Myometrial cell (primary cell): ENCODE measurements around the gene S100A4. TPM values are rescaled to one million over a fixed set of nuclear protein-coding genes. Genes with fewer than 3 reads are reported as not detected.

ENCODE experiments used
- total RNA-seq: library from RNA; depleted of rRNA; stranded (reverse); fragments of >200 nt; gene quantifications from 2 replicates; pipeline ENCODE4 v1.2.3, GENCODE V29; 2015

S100A4 gene
- 45.3 and 54.9 TPM in 2 replicates for total RNA-seq

GRCh38 chr1:153545067-153546055 lies at the start of gene S100A4:
S100A4 (minus strand) TSS chr1:153545806; CDS start chr1:153544794, 1,012 bp downstream.

GRCh38 chr1:153565529-153566374 lies 20.1 kb upstream of the S100A4 start, which contains the start of gene S100A2:
S100A2 (minus strand) TSS chr1:153565844; CDS start chr1:153563877, 1,967 bp downstream.

GRCh38 chr1:153548722-153549688 lies 3.4 kb upstream of the S100A4 start, which contains the start of gene S100A3:
S100A3 (minus strand) TSS chr1:153549258; CDS start chr1:153548485, 773 bp downstream.

GRCh38 chr1:153540394-153541361 lies 4.9 kb downstream of the S100A4 start, which contains the start of gene S100A5:
S100A5 (minus strand) TSS chr1:153540934; CDS start chr1:153540191, 743 bp downstream.

GRCh38 chr1:153535242-153536011 lies 10.2 kb downstream of the S100A4 start, which contains the start of gene S100A6:
S100A6 (minus strand) TSS chr1:153535991; CDS start chr1:153535339, 652 bp downstream.

Other genes with a start within 250 kb of the S100A4 start
- not detected in 2 replicates for gene PGLYRP3, start 232.9 kb downstream of the S100A4 start, total RNA-seq
- not detected in 2 replicates for gene PGLYRP4, start 197.0 kb downstream of the S100A4 start, total RNA-seq
- not detected in 2 replicates for gene S100A9, start 188.0 kb downstream of the S100A4 start, total RNA-seq
- not detected in 2 replicates for gene S100A12, start 170.2 kb downstream of the S100A4 start, total RNA-seq
- not detected in 2 replicates for gene S100A8, start 154.7 kb downstream of the S100A4 start, total RNA-seq
- not detected in 2 replicates for gene S100A7A, start 129.3 kb downstream of the S100A4 start, total RNA-seq
- not detected in 2 replicates for gene S100A7, start 85.2 kb downstream of the S100A4 start, total RNA-seq
- 1,090 and 1,431 TPM in 2 replicates for gene S100A6, start 9.8 kb downstream of the S100A4 start, total RNA-seq
- 1.4 TPM in 1 of 2 replicates, not detected in the other for gene S100A5, start 4.9 kb downstream of the S100A4 start, total RNA-seq
- 5.8 and 15.8 TPM in 2 replicates for gene S100A3, start 3.5 kb upstream of the S100A4 start, total RNA-seq
- gene S100A2, start 20.0 kb upstream of the S100A4 start, total RNA-seq, result 0.29 and 2.3 TPM in 2 replicates
- gene S100A16, start 67.3 kb upstream of the S100A4 start, total RNA-seq, result 807 and 927 TPM in 2 replicates
- gene S100A14, start 70.5 kb upstream of the S100A4 start, total RNA-seq, result not detected in 2 replicates
- gene S100A13, start 81.7 kb upstream of the S100A4 start, total RNA-seq, result 262 and 338 TPM in 2 replicates
- not detected in 2 replicates for gene S100A1, start 82.6 kb upstream of the S100A4 start, total RNA-seq
- 36.0 and 43.8 TPM in 2 replicates for gene CHTOP, start 88.3 kb upstream of the S100A4 start, total RNA-seq
- 71.8 and 89.7 TPM in 2 replicates for gene SNAPIN, start 112.9 kb upstream of the S100A4 start, total RNA-seq
- gene ILF2, start 125.2 kb upstream of the S100A4 start, total RNA-seq, result 266 and 297 TPM in 2 replicates
- gene NPR1, start 132.9 kb upstream of the S100A4 start, total RNA-seq, result 4.4 and 6.1 TPM in 2 replicates
- gene INTS3, start 182.2 kb upstream of the S100A4 start, total RNA-seq, result 26.5 and 27.6 TPM in 2 replicates
- 5.8 and 8.7 TPM in 2 replicates for gene SLC27A3, start 229.6 kb upstream of the S100A4 start, total RNA-seq